Endothelial cell of umbilical vein (primary cell): Measurements from ENCODE around the gene AFAP1L2. TPM values are rescaled to one million over a fixed set of nuclear protein-coding genes. Genes with fewer than 3 reads are reported as not detected.

Experiments used
- BruUV-seq: library from RNA; stranded (reverse); fragments of 400-500 nt; replicated peaks from 2 replicates; lab custom pipeline; 2021; lab: Mats Ljungman, UMichigan
- CTCF ChIA-PET: fragments of 300-600, 350-600 bp; sonication (Branson Sonifier 250); formaldehyde crosslinking; loops from one replicate; lab custom pipeline; 2021; ENCODE audit warnings: antibody characterized with exemption, inconsistent platforms; lab: Charles Lee
- POLR2A ChIA-PET: fragments of 300-600, 350-600 bp; sonication (Branson Sonifier 250); formaldehyde crosslinking; loops from one replicate; lab custom pipeline; 2021; ENCODE audit warnings: antibody characterized with exemption, inconsistent platforms; lab: Charles Lee
- DNase-seq: peaks from one replicate; pipeline ENCODE4 v3.0.0-alpha.2; 2011; ENCODE audit warnings: low read depth, low spot score
- FAIRE-seq: peaks from 2 replicates; lab custom pipeline; 2011; peaks lifted over from hg19 to GRCh38; lab: Jason Lieb, UNC
- H2AFZ ChIP-seq: 2 replicates; pipeline ENCODE4 v1.6.0; 2012; ENCODE audit warnings: low read depth, low read length, control low read depth, inconsistent platforms
- H3K27ac ChIP-seq: 2 replicates; pipeline ENCODE4 v1.5.1; 2011; ENCODE audit warnings: low read depth, mild to moderate bottlenecking, control low read depth, low read length, moderate library complexity; ENCODE audit not compliant: insufficient read depth
- H3K27me3 ChIP-seq, 2 experiments: 2 replicates each; pipeline versions ENCODE4 v1.6.0 to v1.6.1; 2011; ENCODE audit warnings: low read length in 2 of 2, mixed read lengths in 1 of 2; ENCODE audit not compliant: control insufficient read depth in 2 of 2, insufficient read depth in 2 of 2
- H3K36me3 ChIP-seq, 2 experiments: 2 replicates in 1 of 2; 3 replicates in 1 of 2; pipeline ENCODE4 v1.5.1; 2011; ENCODE audit warnings: low read length in 2 of 2, mild to moderate bottlenecking in 1 of 2, moderate library complexity in 1 of 2; ENCODE audit not compliant: control insufficient read depth in 2 of 2, insufficient read depth in 2 of 2; ENCODE audit errors: extremely low read depth in 1 of 2
- H3K4me1 ChIP-seq: 3 replicates; pipeline ENCODE4 v1.5.1; 2011; ENCODE audit warnings: mild to moderate bottlenecking, low read length; ENCODE audit not compliant: control insufficient read depth, insufficient read depth; ENCODE audit errors: extremely low read depth
- H3K4me2 ChIP-seq: 2 replicates; pipeline ENCODE4 v1.6.1; 2011; ENCODE audit warnings: low read length, control low read depth, mixed read lengths; ENCODE audit not compliant: insufficient read depth
- H3K4me3 ChIP-seq, 3 experiments: fragments of 200-600 bp in 1 of 3; sonication (generic), shearing (Covaris generic) in 1 of 3; replicated peaks in 1 of 3; 2 replicates each; pipeline ENCODE4 v1.5.1; 2011 to 2016; ENCODE audit warnings: control low read depth in 3 of 3, low read length in 3 of 3, mild to moderate bottlenecking in 2 of 3, inconsistent platforms in 1 of 3, low read depth in 1 of 3, moderate library complexity in 1 of 3; ENCODE audit not compliant: insufficient read depth in 1 of 3
- H3K79me2 ChIP-seq: 2 replicates; pipeline ENCODE4 v1.6.0; 2012; ENCODE audit warnings: low read length, inconsistent platforms; ENCODE audit not compliant: control insufficient read depth, insufficient read depth
- H3K9ac ChIP-seq: replicated peaks from 2 replicates; pipeline ENCODE3; 2011; ENCODE audit warnings: low read length, control low read depth; ENCODE audit not compliant: insufficient read depth; ENCODE audit errors: extremely low read depth
- H3K9me1 ChIP-seq: replicated peaks from 3 replicates; pipeline ENCODE4 v1.6.0; 2011; ENCODE audit warnings: mild to moderate bottlenecking, low read length; ENCODE audit not compliant: control insufficient read depth, insufficient read depth; ENCODE audit errors: extremely low read depth
- H3K9me3 ChIP-seq: replicated peaks from 2 replicates; pipeline ENCODE4 v1.5.1; 2012; ENCODE audit warnings: low read length, inconsistent platforms; ENCODE audit not compliant: control insufficient read depth, insufficient read depth
- H4K20me1 ChIP-seq: replicated peaks from 2 replicates; pipeline ENCODE3; 2011; ENCODE audit warnings: mild to moderate bottlenecking, low read length; ENCODE audit not compliant: control insufficient read depth, insufficient read depth; ENCODE audit errors: extremely low read depth
- EZH2 ChIP-seq: IDR thresholded peaks from 2 replicates; pipeline ENCODE4 v1.6.1; 2012; ENCODE audit warnings: borderline replicate concordance, low read depth, mild to moderate bottlenecking, moderate library complexity, low read length, inconsistent platforms; ENCODE audit not compliant: severe bottlenecking
- FOS ChIP-seq: IDR thresholded peaks from 2 replicates; pipeline ENCODE4 v1.6.1; 2011; ENCODE audit warnings: mild to moderate bottlenecking, low read length, moderate library complexity, borderline replicate concordance; ENCODE audit not compliant: insufficient read depth
- GATA2 ChIP-seq: IDR thresholded peaks from 2 replicates; pipeline ENCODE4 v1.7.0; 2011; ENCODE audit warnings: low read depth, mild to moderate bottlenecking, moderate library complexity, mixed read lengths, low read length; ENCODE audit not compliant: insufficient read length, insufficient read depth
- JUN ChIP-seq: IDR thresholded peaks from 2 replicates; pipeline ENCODE4 v1.6.1; 2011; ENCODE audit warnings: borderline replicate concordance, low read depth; ENCODE audit not compliant: insufficient read length, insufficient read depth
- MYC ChIP-seq: IDR thresholded peaks from one replicate; pipeline ENCODE4 v1.6.1; 2011; ENCODE audit warnings: mild to moderate bottlenecking, low read depth, low read length
- POLR2A ChIP-seq: IDR thresholded peaks from 2 replicates; pipeline ENCODE4 v1.6.1; 2012; ENCODE audit warnings: low read depth, mild to moderate bottlenecking, control low read depth, low read length
- POLR2AphosphoS5 ChIP-seq: IDR thresholded peaks from 2 replicates; pipeline ENCODE4 v1.6.1; 2012; ENCODE audit warnings: low read depth, mild to moderate bottlenecking, control low read depth, low read length, moderate library complexity; ENCODE audit not compliant: insufficient read depth
- dilution Hi-C: fragments of 300-500 bp; cut with MboI; formaldehyde crosslinking; loops from one replicate; pipeline ENCODE4 v1.15.0; 2019; ENCODE audit warnings: low sequenced_read_pairs; ENCODE audit not compliant: extremely low pct_ligation_motif_present
- intact Hi-C: fragments of 100-400 bp; cut with micrococcal nuclease; formaldehyde crosslinking; loops from one replicate; pipeline ENCODE4 v1.10.0; 2022
- polyA plus RNA-seq, 4 experiments: library from polyadenylated mRNA; depleted of rRNA in 3 of 4; stranded (reverse) in 3 of 4; unstranded in 1 of 4; fragments of >200 nt; gene quantifications; 2 replicates each; pipeline versions ENCODE4 v1.2.1 to v1.2.3, GENCODE V29; 2011 to 2012; ENCODE audit warnings: missing spikeins in 1 of 4
- total RNA-seq: library from RNA; stranded (reverse); gene quantifications from 2 replicates; pipeline ENCODE4 v1.2.3, GENCODE V29; 2021
- TF ChIP-seq, protein P1 (sequence below): IDR thresholded peaks from 2 replicates; pipeline ENCODE4 v1.6.1; 2011; ENCODE audit not compliant: insufficient read depth, insufficient read length
- TF ChIP-seq, protein P2 (sequence below), 2 donors: IDR thresholded peaks; 1 replicate in 1 of 2; 2 replicates in 1 of 2; pipeline ENCODE4 v1.5.1; 2011; ENCODE audit warnings: low read length in 2 of 2, mild to moderate bottlenecking in 2 of 2, moderate library complexity in 2 of 2, control low read depth in 1 of 2, inconsistent platforms in 1 of 2, low read depth in 1 of 2; ENCODE audit not compliant: insufficient read depth in 1 of 2; ENCODE audit errors: extremely low read depth in 1 of 2

AFAP1L2 gene
- total and polyA plus RNA-seq, 2 donors (not counting 3 experiments of a cell fraction or from before 2014, with no cell fraction given), result 0.90 to 4.1 TPM

DNA sequence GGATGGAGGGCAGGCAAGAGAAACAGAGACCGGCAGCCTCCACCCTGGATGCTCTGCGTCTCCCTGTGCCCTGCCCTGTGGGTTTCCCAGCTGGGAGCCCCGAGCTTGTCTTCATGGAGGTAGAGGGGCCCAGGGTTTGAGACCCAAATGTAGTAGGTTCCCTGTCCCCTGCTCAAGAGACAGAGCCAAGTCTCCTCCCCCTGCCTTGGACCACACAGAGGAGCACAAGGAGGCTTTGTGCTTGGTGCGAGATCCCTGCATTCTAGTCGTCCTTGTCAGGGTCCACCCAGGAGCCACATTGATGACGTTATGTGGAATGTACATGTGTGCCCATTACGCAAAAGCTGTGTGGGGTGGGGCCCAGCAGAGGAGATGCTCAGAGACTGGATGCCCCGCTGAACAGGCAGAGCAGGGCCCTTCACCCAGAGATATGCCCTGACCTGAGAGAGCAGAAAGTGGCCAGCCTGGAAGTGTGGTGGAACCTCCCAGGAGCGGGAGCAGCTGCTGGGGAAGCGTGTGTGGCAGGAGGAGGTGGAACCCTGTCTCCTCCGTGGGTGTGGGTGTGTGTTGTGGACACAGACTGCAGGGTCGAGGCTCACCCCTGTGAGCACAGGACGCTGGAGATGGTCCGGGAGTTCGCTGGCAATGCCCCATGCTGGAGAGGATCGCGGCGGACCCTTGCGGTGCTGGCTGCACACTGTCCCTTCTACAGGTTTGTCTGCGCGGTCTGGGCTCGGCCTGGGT is 126.0 kb downstream of the AFAP1L2 start:
- Histone ChIP-seq H3K9me1 (no peaks in the 10 kb centered on the region), H3K4me1 (no peaks in the 10 kb centered on the region), H4K20me1 (no peaks in the 10 kb centered on the region), H3K79me2 (no peaks in the 10 kb centered on the region), H3K4me2 (no peak overlapping the region), H3K9ac (no peak overlapping the region), H3K27me3 (no peaks in the 10 kb centered on the region), H3K9me3 (no peaks in the 10 kb centered on the region), H3K36me3 (no peaks in the 10 kb centered on the region), H2AFZ (no peak overlapping the region), H3K4me3 (no peak overlapping the region), H3K27ac (no peak overlapping the region)
- no TSS peak for BruUV-seq
- DNase-seq (no peak), FAIRE-seq (no peak)
- ChIA-PET CTCF (no interaction called here), POLR2A (no interaction called here)
- intact Hi-C loops (no loop called here), dilution Hi-C loops (no loop called here)
- TF ChIP-seq, protein P1, sequence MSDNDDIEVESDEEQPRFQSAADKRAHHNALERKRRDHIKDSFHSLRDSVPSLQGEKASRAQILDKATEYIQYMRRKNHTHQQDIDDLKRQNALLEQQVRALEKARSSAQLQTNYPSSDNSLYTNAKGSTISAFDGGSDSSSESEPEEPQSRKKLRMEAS, result no peak
- TF ChIP-seq MYC (no peak), EZH2 (no peak), POLR2AphosphoS5 (no peak), FOS (no peak), POLR2A (no peak), JUN (no peak), GATA2 (no peak)
- TF ChIP-seq, protein P2, sequence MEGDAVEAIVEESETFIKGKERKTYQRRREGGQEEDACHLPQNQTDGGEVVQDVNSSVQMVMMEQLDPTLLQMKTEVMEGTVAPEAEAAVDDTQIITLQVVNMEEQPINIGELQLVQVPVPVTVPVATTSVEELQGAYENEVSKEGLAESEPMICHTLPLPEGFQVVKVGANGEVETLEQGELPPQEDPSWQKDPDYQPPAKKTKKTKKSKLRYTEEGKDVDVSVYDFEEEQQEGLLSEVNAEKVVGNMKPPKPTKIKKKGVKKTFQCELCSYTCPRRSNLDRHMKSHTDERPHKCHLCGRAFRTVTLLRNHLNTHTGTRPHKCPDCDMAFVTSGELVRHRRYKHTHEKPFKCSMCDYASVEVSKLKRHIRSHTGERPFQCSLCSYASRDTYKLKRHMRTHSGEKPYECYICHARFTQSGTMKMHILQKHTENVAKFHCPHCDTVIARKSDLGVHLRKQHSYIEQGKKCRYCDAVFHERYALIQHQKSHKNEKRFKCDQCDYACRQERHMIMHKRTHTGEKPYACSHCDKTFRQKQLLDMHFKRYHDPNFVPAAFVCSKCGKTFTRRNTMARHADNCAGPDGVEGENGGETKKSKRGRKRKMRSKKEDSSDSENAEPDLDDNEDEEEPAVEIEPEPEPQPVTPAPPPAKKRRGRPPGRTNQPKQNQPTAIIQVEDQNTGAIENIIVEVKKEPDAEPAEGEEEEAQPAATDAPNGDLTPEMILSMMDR (IDR thresholded peaks at IDR 0.05; ENCODE audit: extremely low read depth in 1 of 2, insufficient read depth in 1 of 2, low read depth in 1 of 2, low read length in 2 of 2), result no peak
